Measurements from ENCODE around the gene SELPLG.
"Not testable (repeated sequence)": the region's sequence is repeated elsewhere in the genome, so short reads cannot be mapped to it uniquely, and the experiment has no call there.

Gene SELPLG

GRCh38 chr12:108638997-108639822 lies 5.5 kb upstream of the SELPLG start:
- DNase-seq (ENCODE audit: low spot score), result no peak

- no peak for DNase-seq (ENCODE audit: low spot score)
These were observed 4.6 kb upstream of the SELPLG start for GRCh38 chr12:108638141-108638827.

GRCh38 chr12:108637222-108637971 lies 3.7 kb upstream of the SELPLG start:
- DNase-seq (ENCODE audit: low spot score), result no peak

- no peak for DNase-seq (ENCODE audit: low spot score)
These were observed 2.5 kb upstream of the SELPLG start for GRCh38 chr12:108635997-108636808.

- DNase-seq (ENCODE audit: low spot score), result no peak
These were observed 1.7 kb upstream of the SELPLG start for GRCh38 chr12:108635201-108635996.

- no peak for DNase-seq (ENCODE audit: low spot score)
These were observed 652 bp upstream of the SELPLG start for GRCh38 chr12:108634341-108634751.

- no peak for DNase-seq (ENCODE audit: low spot score)
These were observed 587 bp downstream of the SELPLG start for GRCh38 chr12:108633081-108633533.

- DNase-seq (ENCODE audit: low spot score), result not testable (repeated sequence)
These were observed 2.4 kb downstream of the SELPLG start for GRCh38 chr12:108631261-108631660.

GRCh38 chr12:108630481-108631207 lies 3.0 kb downstream of the SELPLG start:
- no peak for DNase-seq (ENCODE audit: low spot score)

GRCh38 chr12:108629824-108630476 lies 3.7 kb downstream of the SELPLG start:
- DNase-seq (ENCODE audit: low spot score), result peak; percentile 87

- DNase-seq (ENCODE audit: low spot score), result no peak
These were observed 4.5 kb downstream of the SELPLG start for GRCh38 chr12:108629151-108629550.

GRCh38 chr12:108627134-108627920 lies 6.4 kb downstream of the SELPLG start:
- DNase-seq (ENCODE audit: low spot score), result no peak

GRCh38 chr12:108625228-108625627 lies 8.5 kb downstream of the SELPLG start:
- DNase-seq (ENCODE audit: low spot score), result no peak

GRCh38 chr12:108623577-108623976 lies 10.1 kb downstream of the SELPLG start:
- no peak for DNase-seq (ENCODE audit: low spot score)

GRCh38 chr12:108622921-108623514 lies 10.7 kb downstream of the SELPLG start:
- DNase-seq (ENCODE audit: low spot score), result no peak

GRCh38 chr12:108622421-108622820 lies 11.3 kb downstream of the SELPLG start:
- DNase-seq (ENCODE audit: low spot score), result no peak

- no peak for DNase-seq (ENCODE audit: low spot score)
These were observed 12.5 kb downstream of the SELPLG start for GRCh38 chr12:108621161-108621560.

- DNase-seq (ENCODE audit: low spot score), result no peak
These were observed 13.3 kb downstream of the SELPLG start for GRCh38 chr12:108620236-108620879.
